Omental fat pad (tissue), 4 donors: ENCODE data around the gene MYH3. TPM values are rescaled to one million over a fixed set of nuclear protein-coding genes. Genes with fewer than 3 reads are reported as not detected.

ENCODE experiments used
- ATAC-seq: fragments of 150-250 bp; one replicate; pipeline ENCODE4 v1.9.1; 2016; ENCODE audit warnings: mild to moderate bottlenecking, moderate library complexity; ENCODE audit not compliant: low FRiP score
- DNase-seq: peaks from one replicate; pipeline ENCODE4 v3.0.0-alpha.2; 2019; ENCODE audit warnings: low spot score
- total RNA-seq, 4 donors: library from RNA; depleted of rRNA; stranded (reverse); fragments of >200 nt; gene quantifications; one replicate each; pipeline ENCODE4 v1.1.0, GENCODE V29; 2016
- TF ChIP-seq, protein P1 (sequence below), 3 donors: fragments of 450-650 bp; IDR thresholded peaks; one replicate each; pipeline ENCODE4 v1.5.1; 2016 to 2017; ENCODE audit warnings: antibody characterized with exemption in 3 of 3, mild to moderate bottlenecking in 3 of 3, moderate library complexity in 2 of 3

The MYH3 gene
- total RNA-seq, 4 donors from 2014 or later = 2.3 to 2.8 (median 2.5) TPM

GRCh38 chr17:10633738-10634379, 23.2 kb downstream of the MYH3 start:
- TF ChIP-seq, protein P1, sequence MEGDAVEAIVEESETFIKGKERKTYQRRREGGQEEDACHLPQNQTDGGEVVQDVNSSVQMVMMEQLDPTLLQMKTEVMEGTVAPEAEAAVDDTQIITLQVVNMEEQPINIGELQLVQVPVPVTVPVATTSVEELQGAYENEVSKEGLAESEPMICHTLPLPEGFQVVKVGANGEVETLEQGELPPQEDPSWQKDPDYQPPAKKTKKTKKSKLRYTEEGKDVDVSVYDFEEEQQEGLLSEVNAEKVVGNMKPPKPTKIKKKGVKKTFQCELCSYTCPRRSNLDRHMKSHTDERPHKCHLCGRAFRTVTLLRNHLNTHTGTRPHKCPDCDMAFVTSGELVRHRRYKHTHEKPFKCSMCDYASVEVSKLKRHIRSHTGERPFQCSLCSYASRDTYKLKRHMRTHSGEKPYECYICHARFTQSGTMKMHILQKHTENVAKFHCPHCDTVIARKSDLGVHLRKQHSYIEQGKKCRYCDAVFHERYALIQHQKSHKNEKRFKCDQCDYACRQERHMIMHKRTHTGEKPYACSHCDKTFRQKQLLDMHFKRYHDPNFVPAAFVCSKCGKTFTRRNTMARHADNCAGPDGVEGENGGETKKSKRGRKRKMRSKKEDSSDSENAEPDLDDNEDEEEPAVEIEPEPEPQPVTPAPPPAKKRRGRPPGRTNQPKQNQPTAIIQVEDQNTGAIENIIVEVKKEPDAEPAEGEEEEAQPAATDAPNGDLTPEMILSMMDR (IDR thresholded peaks at IDR 0.05) = no peak
- ATAC-seq = no peak
- DNase-seq = no peak

DNA sequence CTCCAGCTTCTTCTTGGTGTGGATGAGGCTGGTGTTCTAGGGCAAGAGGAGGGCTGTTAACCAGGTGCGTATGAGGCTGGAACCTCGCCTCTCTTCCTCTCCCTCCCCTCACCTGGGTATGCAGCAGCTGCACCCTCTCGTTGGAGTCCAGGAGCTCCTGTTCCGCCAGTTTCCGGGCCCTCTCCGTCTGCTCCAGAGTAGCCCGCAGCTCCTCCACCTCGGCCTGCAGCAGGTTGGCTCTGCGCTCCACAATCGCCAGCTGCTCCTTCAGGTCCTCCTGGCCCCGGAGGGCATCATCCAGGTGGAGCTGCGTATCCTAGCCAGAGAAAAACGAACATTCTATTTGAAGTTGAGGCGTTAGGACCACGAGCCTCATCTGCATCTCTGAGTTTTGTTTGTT, 25.4 kb downstream of the MYH3 start:
- TF ChIP-seq, protein P1 (IDR thresholded peaks at IDR 0.05) = no peak
- no peak for DNase-seq
- no peak for ATAC-seq

DNA sequence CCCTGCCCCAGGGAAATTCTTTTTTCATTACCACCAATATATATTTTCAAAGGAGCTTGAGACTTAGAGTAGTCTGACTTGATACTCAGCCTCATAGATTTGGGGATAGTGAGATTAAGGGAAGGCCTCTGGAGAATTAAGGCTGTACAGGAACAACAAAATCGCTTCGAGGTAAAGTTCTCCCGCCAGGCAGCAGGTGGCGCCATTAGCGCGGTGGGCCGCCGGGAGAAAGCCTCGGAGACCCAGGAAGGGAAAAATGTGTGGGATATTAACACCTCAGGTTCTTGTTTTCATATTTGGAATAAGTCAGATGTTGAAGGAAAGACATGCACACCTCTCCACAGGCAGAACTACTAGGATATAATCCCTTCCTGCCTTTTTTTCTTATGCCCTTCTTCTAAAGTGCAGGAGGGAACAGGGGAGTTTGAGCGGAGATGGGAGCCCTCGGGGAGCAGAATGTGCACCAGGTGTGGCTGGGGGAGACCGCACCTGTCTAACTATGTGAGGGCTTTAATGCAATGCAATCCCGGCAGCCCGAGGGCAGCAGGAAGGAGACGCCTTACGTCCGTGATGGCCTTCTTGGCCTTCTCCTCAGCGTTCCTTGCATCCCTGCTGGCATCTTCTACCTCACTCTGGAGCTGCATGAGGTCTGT, 25.9 kb downstream of the MYH3 start:
- TF ChIP-seq, protein P1 (IDR thresholded peaks at IDR 0.05) = no peak
- DNase-seq = no peak
- ATAC-seq = no peak

GRCh38 chr17:10629706-10630105, 27.4 kb downstream of the MYH3 start:
- DNase-seq (no peak), ATAC-seq (no peak)
- TF ChIP-seq, protein P1 (IDR thresholded peaks at IDR 0.05) = no peak

DNA sequence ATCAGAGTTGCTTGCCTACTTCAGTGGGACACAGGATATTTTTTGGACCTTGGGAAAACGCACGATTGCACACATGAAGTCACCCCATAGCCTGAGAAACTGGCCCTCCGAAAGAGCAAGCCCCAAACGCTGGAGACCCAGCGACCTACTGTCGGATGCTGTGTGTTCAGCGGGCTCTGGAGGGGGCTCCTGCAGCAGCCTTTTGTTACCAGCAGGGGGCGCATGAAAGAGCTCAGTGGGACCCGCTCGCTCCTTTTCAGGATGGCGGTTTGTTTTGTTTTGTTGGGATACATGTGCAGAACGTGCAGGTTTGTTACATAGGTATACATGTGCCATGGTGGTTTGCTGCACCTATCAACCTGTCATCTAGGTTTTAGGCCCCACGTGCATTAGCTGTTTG, 28.4 kb downstream of the MYH3 start:
- DNase-seq (no peak), ATAC-seq (no peak)
- TF ChIP-seq, protein P1 (IDR thresholded peaks at IDR 0.05) = no peak

DNA sequence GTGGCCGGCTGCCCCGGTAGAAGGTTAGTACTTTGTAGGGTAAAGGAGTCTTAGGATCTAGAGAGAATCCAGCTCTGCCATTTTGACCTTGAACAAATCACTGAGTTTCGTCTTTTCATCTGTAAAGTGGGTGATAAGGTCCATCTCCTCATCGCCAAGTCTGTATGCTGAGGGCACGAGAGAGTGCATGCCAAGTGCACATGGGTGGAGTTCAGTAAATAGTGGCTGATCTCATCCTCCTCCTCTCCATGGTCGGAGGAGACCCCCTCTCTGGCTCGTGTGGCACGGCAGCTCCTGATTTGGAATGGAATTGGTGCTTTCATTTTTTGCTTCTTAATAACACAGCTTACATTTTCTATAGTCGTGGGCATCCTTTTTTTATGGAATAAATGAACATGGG, 30.7 kb downstream of the MYH3 start:
- DNase-seq = no peak
- no peak for ATAC-seq
- TF ChIP-seq, protein P1 (IDR thresholded peaks at IDR 0.05) = no peak

DNA sequence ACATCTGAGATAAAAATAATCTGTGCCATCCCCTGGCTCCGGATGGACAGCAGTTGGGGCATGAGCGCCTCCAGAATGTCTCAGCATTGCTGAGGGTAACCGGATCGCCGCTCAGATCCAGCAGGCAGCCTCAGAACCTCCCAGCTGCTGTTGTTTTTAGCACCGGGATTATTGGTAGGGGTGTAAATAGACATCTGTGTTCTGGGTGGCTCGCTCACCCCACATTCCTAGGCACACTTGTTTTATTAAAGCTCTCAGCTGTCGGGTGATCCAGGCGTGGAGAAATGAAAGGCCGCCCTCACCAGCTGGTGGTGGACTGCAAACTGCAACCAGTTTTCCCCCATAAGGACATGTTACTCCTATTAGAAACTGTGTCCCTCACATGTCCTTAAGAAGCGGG, 32.1 kb downstream of the MYH3 start:
- no peak for ATAC-seq
- DNase-seq = no peak
- TF ChIP-seq, protein P1 (IDR thresholded peaks at IDR 0.05) = no peak
